SK-N-SH treated with all-trans-retinoic acid at 6 μM for 48 hours (cell line): ENCODE data around the gene SERPINB6.
"Not testable (repeated sequence)": the region's sequence is repeated elsewhere in the genome, so short reads cannot be mapped to it uniquely, and the experiment has no call there.

Source experiments
- ATAC-seq: fragments of 200-7000 bp; cut with Tn5 transposase; 3 replicates; pipeline ENCODE4 v1.9.1; 2020; ENCODE audit warnings: mild to moderate bottlenecking, moderate library complexity
- ARNTL ChIP-seq: fragments of 450-650 bp; formaldehyde crosslinking; IDR thresholded peaks from 2 replicates; pipeline ENCODE4 v1.5.0; 2020; ENCODE audit warnings: low read depth, mild to moderate bottlenecking, moderate library complexity, borderline replicate concordance
- CREB5 ChIP-seq: fragments of 250-450 bp; sonication (Bioruptor Pico); IDR thresholded peaks from 2 replicates; pipeline ENCODE4 v1.5.1; 2020; ENCODE audit warnings: low read depth, mild to moderate bottlenecking, moderate library complexity
- CSDC2 ChIP-seq: fragments of 250-450 bp; sonication (Bioruptor Pico); IDR thresholded peaks from 2 replicates; pipeline ENCODE4 v1.5.0; 2020; ENCODE audit warnings: mild to moderate bottlenecking, moderate library complexity
- ESRRG ChIP-seq: fragments of 250-450 bp; sonication (Bioruptor Pico); IDR thresholded peaks from 2 replicates; pipeline ENCODE4 v1.6.1; 2021; ENCODE audit warnings: mild to moderate bottlenecking
- GLIS3 ChIP-seq: fragments of 250-450 bp; sonication (Bioruptor Pico); IDR thresholded peaks from 2 replicates; pipeline ENCODE4 v1.5.0; 2020; ENCODE audit warnings: mild to moderate bottlenecking, moderate library complexity
- ISL1 ChIP-seq: fragments of 250-450 bp; sonication (Bioruptor Pico); IDR thresholded peaks from 2 replicates; pipeline ENCODE4 v2.1.2; 2022; ENCODE audit warnings: mild to moderate bottlenecking, moderate library complexity
- OSR1 ChIP-seq: fragments of 250-450 bp; sonication (Bioruptor Pico); IDR thresholded peaks from 2 replicates; pipeline ENCODE4 v1.8.0; 2022; ENCODE audit warnings: moderate library complexity, mild to moderate bottlenecking, inconsistent platforms
- RARB ChIP-seq: fragments of 250-450 bp; sonication (Bioruptor Pico); IDR thresholded peaks from 2 replicates; pipeline ENCODE4 v1.8.0; 2021; ENCODE audit warnings: mild to moderate bottlenecking, moderate library complexity
- SNAI2 ChIP-seq: fragments of 250-450 bp; sonication (Bioruptor Pico); IDR thresholded peaks from 2 replicates; pipeline ENCODE4 v1.5.0; 2020; ENCODE audit warnings: mild to moderate bottlenecking, moderate library complexity
- TCF4 ChIP-seq: fragments of 250-450 bp; sonication (Bioruptor Pico); IDR thresholded peaks from 2 replicates; pipeline ENCODE4 v1.8.0; 2021; ENCODE audit warnings: mild to moderate bottlenecking, moderate library complexity, borderline replicate concordance
- TOX ChIP-seq: fragments of 250-450 bp; sonication (Bioruptor Pico); IDR thresholded peaks from 2 replicates; pipeline ENCODE4 v1.8.0; 2021; ENCODE audit warnings: mild to moderate bottlenecking, moderate library complexity, borderline replicate concordance
- ZFP3 ChIP-seq: fragments of 250-450 bp; sonication (Bioruptor Pico); IDR thresholded peaks from 2 replicates; pipeline ENCODE4 v1.5.0; 2020; ENCODE audit warnings: mild to moderate bottlenecking, moderate library complexity
- ZFP30 ChIP-seq: fragments of 450-650 bp; formaldehyde crosslinking; IDR thresholded peaks from 2 replicates; pipeline ENCODE4 v1.5.0; 2022; ENCODE audit warnings: mild to moderate bottlenecking, moderate library complexity
- ZNF565 ChIP-seq: fragments of 450-650 bp; formaldehyde crosslinking; conservative IDR thresholded peaks from 2 replicates; pipeline ENCODE4 v1.5.0; 2020; ENCODE audit warnings: low read depth, mild to moderate bottlenecking, moderate library complexity
- ZNF70 ChIP-seq: fragments of 450-650 bp; formaldehyde crosslinking; IDR thresholded peaks from 2 replicates; pipeline ENCODE4 v1.5.0; 2020; ENCODE audit warnings: mild to moderate bottlenecking, moderate library complexity
- ZNF8 ChIP-seq: fragments of 450-650 bp; formaldehyde crosslinking; IDR thresholded peaks from 2 replicates; pipeline ENCODE4 v1.5.0; 2020; ENCODE audit warnings: mild to moderate bottlenecking, moderate library complexity
- TF ChIP-seq, protein P1 (sequence below): fragments of 250-450 bp; sonication (Bioruptor Pico); IDR thresholded peaks from 2 replicates; pipeline ENCODE4 v1.5.0; 2020; ENCODE audit warnings: mild to moderate bottlenecking, moderate library complexity
- TF ChIP-seq, protein P2 (sequence below): fragments of 250-450 bp; sonication (Bioruptor Pico); IDR thresholded peaks from 2 replicates; pipeline ENCODE4 v1.5.1; 2021; ENCODE audit warnings: mild to moderate bottlenecking, moderate library complexity

Gene SERPINB6

DNA sequence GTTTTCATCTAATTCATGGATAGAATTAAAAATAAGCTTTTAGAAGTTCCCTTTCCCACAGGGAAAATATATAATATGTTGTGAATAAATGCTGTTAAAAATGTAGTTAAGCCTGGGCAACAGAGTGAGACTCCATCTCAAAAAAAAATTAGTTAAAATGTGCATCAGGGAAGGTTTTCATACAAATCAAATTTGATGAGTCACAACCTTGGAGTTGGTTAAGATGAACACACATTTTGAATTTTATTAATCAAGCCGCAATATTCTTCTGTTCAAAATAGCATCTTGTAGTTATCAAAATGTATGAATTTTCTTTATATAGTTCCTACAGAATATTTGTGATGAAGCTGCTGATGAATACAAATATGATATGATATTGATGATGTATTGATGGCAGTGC, 37.3 kb downstream of the SERPINB6 start:
- ATAC-seq: no peak
- TF ChIP-seq CREB5 (no peak), ISL1 (no peak), ZFP3 (CRISPR knock-in tag) (no peak), RARB (CRISPR knock-in tag) (no peak), ZFP30 (no peak), OSR1 (CRISPR knock-in tag) (no peak), TOX (CRISPR knock-in tag) (no peak)

DNA sequence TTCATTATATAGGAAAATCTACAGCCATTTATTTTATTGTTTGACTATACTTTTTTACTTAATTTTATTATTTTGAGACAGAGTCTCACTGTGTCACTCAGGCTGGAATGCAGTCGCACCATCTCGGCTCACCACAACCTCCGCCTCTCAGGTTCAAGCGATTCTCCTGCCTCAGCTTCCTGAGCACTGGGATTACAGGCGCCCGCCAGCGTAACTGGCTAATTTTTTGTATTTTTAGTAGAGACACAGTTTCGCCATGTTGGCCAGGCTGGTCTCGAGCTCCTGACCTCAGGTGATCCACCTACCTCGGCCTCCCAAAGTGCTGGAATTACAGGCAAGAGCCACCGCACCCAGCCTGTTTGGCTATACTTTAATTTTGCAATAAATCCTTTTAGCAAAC, 38.5 kb downstream of the SERPINB6 start:
- not testable (repeated sequence) for ATAC-seq

DNA sequence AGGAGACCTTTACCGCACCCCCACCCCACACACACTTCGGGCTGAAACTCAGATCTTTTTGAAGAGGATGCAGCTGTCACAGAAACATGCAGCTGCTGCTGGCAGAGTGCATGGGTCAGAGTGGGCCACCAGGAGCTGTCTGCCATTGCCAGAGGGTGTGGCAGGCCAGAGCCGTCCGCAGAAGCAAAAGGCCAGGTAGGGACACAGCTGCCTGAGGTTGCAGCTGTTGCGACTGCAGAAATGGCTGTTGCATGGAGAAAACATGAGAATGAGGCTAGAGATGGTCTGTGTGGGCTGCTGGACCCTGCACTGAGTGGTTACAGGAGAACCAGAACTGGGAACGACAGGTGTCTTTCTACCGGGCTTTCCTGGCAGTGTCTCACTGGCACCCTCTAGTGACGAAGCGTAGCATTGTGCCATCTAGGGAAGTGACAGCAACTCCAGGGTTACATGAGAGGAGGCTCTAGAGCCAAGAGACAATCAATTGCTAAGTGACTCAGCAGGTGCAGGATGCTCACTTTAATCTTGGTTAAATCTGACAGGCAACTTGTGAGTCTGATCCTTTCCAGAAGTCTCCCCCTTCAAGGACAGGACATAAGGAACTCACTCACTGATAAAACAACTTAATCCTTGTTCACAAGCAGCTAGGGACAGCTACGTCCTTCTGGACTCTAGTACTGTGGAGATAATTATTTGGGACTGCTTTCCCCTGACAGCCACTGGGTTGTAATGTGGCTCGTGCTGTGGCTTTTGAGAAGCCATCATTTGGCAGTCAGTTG, 39.2 kb downstream of the SERPINB6 start:
- peak; percentile 99 for ATAC-seq
- peak; percentile 68; the same call in 1 of the 2 replicates for TF ChIP-seq TOX (CRISPR knock-in tag)
- TF ChIP-seq RARB (CRISPR knock-in tag): 0 out of 2 replicates have a peak, but pooled peaks have one; percentile 50
- TF ChIP-seq SNAI2 (CRISPR knock-in tag): peak; percentile 93; the same call in 1 of the 2 replicates
- TF ChIP-seq, protein P1, sequence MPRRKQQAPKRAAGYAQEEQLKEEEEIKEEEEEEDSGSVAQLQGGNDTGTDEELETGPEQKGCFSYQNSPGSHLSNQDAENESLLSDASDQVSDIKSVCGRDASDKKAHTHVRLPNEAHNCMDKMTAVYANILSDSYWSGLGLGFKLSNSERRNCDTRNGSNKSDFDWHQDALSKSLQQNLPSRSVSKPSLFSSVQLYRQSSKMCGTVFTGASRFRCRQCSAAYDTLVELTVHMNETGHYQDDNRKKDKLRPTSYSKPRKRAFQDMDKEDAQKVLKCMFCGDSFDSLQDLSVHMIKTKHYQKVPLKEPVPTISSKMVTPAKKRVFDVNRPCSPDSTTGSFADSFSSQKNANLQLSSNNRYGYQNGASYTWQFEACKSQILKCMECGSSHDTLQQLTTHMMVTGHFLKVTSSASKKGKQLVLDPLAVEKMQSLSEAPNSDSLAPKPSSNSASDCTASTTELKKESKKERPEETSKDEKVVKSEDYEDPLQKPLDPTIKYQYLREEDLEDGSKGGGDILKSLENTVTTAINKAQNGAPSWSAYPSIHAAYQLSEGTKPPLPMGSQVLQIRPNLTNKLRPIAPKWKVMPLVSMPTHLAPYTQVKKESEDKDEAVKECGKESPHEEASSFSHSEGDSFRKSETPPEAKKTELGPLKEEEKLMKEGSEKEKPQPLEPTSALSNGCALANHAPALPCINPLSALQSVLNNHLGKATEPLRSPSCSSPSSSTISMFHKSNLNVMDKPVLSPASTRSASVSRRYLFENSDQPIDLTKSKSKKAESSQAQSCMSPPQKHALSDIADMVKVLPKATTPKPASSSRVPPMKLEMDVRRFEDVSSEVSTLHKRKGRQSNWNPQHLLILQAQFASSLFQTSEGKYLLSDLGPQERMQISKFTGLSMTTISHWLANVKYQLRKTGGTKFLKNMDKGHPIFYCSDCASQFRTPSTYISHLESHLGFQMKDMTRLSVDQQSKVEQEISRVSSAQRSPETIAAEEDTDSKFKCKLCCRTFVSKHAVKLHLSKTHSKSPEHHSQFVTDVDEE (CRISPR knock-in tag): no peak
- TF ChIP-seq ISL1: peak; percentile 59

GRCh38 chr6:2931055-2931454, 40.3 kb downstream of the SERPINB6 start:
- TF ChIP-seq TCF4 (CRISPR knock-in tag): no peak
- no peak for TF ChIP-seq CREB5
- TF ChIP-seq, protein P2, sequence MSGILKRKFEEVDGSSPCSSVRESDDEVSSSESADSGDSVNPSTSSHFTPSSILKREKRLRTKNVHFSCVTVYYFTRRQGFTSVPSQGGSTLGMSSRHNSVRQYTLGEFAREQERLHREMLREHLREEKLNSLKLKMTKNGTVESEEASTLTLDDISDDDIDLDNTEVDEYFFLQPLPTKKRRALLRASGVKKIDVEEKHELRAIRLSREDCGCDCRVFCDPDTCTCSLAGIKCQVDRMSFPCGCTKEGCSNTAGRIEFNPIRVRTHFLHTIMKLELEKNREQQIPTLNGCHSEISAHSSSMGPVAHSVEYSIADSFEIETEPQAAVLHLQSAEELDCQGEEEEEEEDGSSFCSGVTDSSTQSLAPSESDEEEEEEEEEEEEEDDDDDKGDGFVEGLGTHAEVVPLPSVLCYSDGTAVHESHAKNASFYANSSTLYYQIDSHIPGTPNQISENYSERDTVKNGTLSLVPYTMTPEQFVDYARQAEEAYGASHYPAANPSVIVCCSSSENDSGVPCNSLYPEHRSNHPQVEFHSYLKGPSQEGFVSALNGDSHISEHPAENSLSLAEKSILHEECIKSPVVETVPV (CRISPR knock-in tag): no peak
- no peak for TF ChIP-seq ZNF8 (CRISPR knock-in tag)
- TF ChIP-seq ZNF70 (CRISPR knock-in tag): no peak
- TF ChIP-seq ISL1: no peak
- no peak for TF ChIP-seq RARB (CRISPR knock-in tag)
- TF ChIP-seq ZFP3 (CRISPR knock-in tag): no peak
- TF ChIP-seq, protein P1 (CRISPR knock-in tag): no peak
- TF ChIP-seq TOX (CRISPR knock-in tag): no peak
- no peak for TF ChIP-seq GLIS3 (CRISPR knock-in tag)
- no peak for TF ChIP-seq ARNTL (CRISPR knock-in tag)
- no peak for TF ChIP-seq CSDC2 (CRISPR knock-in tag)
- no peak for TF ChIP-seq ZFP30
- TF ChIP-seq ESRRG: no peak
- TF ChIP-seq ZNF565 (CRISPR knock-in tag): no peak
- ATAC-seq: no peak

GRCh38 chr6:2927931-2928330, 43.4 kb downstream of the SERPINB6 start:
- ATAC-seq: not testable (repeated sequence)

DNA sequence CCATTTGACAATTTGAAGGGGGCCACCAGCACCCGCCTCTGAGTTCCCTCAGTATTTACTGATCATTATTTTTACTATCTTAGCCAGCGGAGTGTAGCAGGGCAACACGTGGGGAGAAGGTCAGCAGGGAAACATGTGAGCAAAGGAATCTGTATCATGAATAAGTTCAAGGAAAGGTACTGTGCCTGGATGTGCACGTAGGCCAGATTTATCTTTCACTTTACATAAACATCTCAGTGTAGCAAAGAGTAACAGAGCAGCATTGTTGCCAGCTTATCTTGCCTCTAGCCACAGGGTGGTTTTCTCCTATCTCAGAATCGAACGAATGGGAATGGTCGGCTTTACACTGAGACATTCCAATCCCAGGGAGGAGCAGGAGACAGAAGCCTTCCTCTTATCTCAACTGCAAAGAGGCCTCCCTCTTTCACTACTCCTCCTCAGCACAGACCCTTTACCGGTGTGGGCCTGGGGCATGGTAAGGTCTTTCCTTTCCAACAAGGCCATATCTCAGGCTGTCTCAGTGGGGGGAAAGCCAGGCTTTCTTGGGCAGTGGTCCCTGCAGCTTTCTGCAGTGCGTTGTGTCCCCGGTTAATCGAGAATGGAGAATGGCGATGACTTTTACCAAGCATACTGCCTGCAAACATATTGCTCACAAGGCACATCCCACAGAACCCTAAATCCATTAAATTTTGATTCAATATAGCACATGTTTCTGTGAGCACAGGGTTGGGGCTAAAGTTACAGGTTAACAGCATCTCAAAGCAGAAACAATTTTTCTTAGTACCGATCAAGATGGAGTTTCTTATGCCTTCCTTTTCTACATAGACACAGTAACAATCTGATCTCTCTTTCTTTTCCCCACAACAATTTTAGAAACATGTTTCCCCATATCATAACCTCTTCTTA, 45.3 kb downstream of the SERPINB6 start:
- ATAC-seq: not testable (repeated sequence)
